ENCODE results near the gene ULK2.

Gene ULK2

DNA sequence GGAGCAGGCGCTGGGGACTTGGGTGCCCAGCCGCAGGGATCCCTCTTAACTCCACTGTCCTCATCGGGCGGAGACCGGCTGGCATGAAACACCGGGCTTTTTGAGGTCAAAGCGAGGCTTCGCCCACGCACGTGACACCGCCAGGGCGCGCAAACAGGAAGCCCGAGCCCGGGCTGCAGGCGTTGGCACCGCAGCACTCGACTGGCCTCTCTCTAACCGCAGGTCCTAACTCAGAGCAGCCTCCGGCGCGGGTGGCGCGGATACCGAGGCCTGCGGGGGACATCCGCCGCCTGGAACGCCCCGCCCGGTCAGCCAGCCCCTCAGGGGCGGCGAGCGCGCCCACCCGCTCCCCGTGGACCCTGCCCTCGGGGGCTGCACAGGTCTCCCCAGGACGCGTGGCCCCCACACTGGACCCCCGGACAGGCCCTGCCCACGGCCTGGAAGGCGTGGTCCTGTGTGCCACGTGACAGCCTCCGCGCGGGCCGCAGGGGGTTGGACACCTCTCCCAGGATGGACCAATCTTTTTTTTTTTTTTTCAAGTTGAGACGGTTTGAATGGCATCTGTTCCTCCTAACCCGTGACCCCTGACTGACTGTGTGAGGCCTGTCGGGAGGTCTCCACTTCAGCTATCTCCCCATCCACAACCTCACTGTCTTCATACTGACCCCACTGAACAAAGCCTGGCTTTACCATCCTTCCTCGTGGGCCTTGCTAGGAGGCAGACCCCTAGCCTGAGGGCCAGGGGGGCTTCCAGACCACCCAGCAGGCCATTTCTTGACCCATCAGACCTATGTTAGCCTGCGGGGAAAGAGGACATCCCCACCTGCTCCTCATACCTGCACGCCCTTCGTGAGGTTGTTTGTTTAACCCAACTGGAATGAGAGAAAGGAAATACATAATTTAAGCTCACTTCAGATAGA is 143.0 kb downstream of the ULK2 start:
- DNase-seq = peak; percentile 62 to 69

DNA sequence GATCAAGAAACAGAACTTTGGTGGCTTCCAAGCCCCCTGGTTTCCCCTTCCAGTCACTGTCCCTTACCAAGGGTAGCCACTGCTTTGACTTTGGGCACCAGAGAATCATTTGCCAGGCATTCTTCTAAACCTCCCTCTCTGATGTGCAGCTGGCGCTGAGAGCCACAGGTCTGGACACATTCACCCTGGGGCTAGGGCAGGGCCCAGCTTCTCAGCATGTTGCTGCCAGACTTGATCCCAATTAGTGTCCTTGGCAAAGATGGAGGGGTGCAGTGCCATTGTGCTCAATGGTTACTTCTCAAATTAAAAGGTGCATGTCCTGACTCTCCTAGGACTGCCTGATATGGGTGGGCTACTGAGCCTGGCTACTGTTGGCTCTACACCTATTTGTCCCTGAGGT is 143.8 kb downstream of the ULK2 start:
- DNase-seq = peak in 1 of 2 experiments; percentile 6

Data from activated CD4-positive, alpha-beta T cell treated with anti-CD3 and anti-CD28 coated beads, Interleukin-2, amount 50 U/mL, for 48 hours (primary cell).